HepG2 (cell line): ENCODE results near the gene HTR1B.

Source experiments
- FIP1L1 ChIP-seq: fragments of 200-400 bp; formaldehyde crosslinking; IDR thresholded peaks from 2 replicates; pipeline ENCODE4 v1.6.1; 2018; ENCODE audit warnings: low read depth, mild to moderate bottlenecking, low read length, moderate library complexity, borderline replicate concordance; ENCODE audit not compliant: insufficient read depth
- GTF2F1 ChIP-seq: fragments of 150-350 bp; IDR thresholded peaks from 2 replicates; pipeline ENCODE4 v1.6.1; 2014; ENCODE audit warnings: low read length
- JUND ChIP-seq: sonication (generic); formaldehyde crosslinking; IDR thresholded peaks from 2 replicates; pipeline ENCODE4 v1.8.0; 2022; ENCODE audit warnings: mild to moderate bottlenecking, missing genetic modification reagents
- POLR2AphosphoS5 ChIP-seq: IDR thresholded peaks from 2 replicates; pipeline ENCODE4 v1.6.1; 2012; ENCODE audit warnings: low read depth, low read length
- SIN3A ChIP-seq: IDR thresholded peaks from 2 replicates; pipeline ENCODE4 v1.6.1; 2011; ENCODE audit warnings: low read depth, mild to moderate bottlenecking, control low read depth, low read length, borderline replicate concordance
- ZKSCAN1 ChIP-seq: fragments of 150-350 bp; IDR thresholded peaks from 2 replicates; pipeline ENCODE4 v1.6.1; 2014; ENCODE audit warnings: low read length
- ZNF747 ChIP-seq: sonication (generic); formaldehyde crosslinking; IDR thresholded peaks from 2 replicates; pipeline ENCODE4 v1.8.1; 2023; ENCODE audit warnings: missing genetic modification reagents, mild to moderate bottlenecking, borderline replicate concordance
- TF ChIP-seq, protein P1 (sequence below): sonication (generic); formaldehyde crosslinking; IDR thresholded peaks from 2 replicates; pipeline ENCODE4 v1.4.0; 2020; ENCODE audit warnings: missing genetic modification reagents
- TF ChIP-seq, protein P2 (sequence below): sonication (generic); formaldehyde crosslinking; IDR thresholded peaks from 2 replicates; pipeline ENCODE4 v1.4.0; 2020; ENCODE audit warnings: missing genetic modification reagents

DNA sequence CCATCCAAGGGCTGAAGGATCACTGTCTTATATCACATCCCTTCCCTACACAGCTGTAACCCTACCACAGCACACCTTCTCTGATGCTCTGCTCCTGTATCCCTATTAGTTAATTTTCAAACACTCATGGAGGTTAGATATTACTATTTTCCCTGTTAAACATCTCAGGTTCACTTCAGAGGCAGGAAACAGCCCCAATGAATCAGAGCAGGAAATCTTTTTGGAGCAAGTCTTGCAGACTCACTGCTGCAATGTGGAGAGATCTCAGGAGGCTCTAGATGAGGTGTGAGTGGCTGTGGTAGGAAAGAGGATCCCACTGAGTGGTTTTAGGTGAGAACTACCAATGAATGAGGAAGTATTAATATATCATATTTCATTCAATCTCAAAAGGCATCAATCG, 19.7 kb upstream of the HTR1B start:
- TF ChIP-seq SIN3A, result no peak
- TF ChIP-seq, protein P1, sequence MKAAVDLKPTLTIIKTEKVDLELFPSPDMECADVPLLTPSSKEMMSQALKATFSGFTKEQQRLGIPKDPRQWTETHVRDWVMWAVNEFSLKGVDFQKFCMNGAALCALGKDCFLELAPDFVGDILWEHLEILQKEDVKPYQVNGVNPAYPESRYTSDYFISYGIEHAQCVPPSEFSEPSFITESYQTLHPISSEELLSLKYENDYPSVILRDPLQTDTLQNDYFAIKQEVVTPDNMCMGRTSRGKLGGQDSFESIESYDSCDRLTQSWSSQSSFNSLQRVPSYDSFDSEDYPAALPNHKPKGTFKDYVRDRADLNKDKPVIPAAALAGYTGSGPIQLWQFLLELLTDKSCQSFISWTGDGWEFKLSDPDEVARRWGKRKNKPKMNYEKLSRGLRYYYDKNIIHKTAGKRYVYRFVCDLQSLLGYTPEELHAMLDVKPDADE (CRISPR knock-in tag), result no peak
- TF ChIP-seq, protein P2, sequence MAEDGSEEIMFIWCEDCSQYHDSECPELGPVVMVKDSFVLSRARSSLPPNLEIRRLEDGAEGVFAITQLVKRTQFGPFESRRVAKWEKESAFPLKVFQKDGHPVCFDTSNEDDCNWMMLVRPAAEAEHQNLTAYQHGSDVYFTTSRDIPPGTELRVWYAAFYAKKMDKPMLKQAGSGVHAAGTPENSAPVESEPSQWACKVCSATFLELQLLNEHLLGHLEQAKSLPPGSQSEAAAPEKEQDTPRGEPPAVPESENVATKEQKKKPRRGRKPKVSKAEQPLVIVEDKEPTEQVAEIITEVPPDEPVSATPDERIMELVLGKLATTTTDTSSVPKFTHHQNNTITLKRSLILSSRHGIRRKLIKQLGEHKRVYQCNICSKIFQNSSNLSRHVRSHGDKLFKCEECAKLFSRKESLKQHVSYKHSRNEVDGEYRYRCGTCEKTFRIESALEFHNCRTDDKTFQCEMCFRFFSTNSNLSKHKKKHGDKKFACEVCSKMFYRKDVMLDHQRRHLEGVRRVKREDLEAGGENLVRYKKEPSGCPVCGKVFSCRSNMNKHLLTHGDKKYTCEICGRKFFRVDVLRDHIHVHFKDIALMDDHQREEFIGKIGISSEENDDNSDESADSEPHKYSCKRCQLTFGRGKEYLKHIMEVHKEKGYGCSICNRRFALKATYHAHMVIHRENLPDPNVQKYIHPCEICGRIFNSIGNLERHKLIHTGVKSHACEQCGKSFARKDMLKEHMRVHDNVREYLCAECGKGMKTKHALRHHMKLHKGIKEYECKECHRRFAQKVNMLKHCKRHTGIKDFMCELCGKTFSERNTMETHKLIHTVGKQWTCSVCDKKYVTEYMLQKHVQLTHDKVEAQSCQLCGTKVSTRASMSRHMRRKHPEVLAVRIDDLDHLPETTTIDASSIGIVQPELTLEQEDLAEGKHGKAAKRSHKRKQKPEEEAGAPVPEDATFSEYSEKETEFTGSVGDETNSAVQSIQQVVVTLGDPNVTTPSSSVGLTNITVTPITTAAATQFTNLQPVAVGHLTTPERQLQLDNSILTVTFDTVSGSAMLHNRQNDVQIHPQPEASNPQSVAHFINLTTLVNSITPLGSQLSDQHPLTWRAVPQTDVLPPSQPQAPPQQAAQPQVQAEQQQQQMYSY (CRISPR knock-in tag), result no peak
- TF ChIP-seq GTF2F1, result no peak
- no peak for TF ChIP-seq POLR2AphosphoS5
- TF ChIP-seq FIP1L1, result no peak
- TF ChIP-seq ZNF747, result no peak
- no peak for TF ChIP-seq ZKSCAN1
- TF ChIP-seq JUND (CRISPR knock-in tag), result no peak
